HG03175 (cell line): ENCODE measurements around the gene PTPRT.

ENCODE experiments used
- ATAC-seq: cut with Tn5 transposase; IDR thresholded peaks from one replicate; pipeline ENCODE4 v1.9.1; 2021; ENCODE audit warnings: mild to moderate bottlenecking, moderate library complexity; ENCODE audit not compliant: unreplicated experiment

The PTPRT gene

DNA sequence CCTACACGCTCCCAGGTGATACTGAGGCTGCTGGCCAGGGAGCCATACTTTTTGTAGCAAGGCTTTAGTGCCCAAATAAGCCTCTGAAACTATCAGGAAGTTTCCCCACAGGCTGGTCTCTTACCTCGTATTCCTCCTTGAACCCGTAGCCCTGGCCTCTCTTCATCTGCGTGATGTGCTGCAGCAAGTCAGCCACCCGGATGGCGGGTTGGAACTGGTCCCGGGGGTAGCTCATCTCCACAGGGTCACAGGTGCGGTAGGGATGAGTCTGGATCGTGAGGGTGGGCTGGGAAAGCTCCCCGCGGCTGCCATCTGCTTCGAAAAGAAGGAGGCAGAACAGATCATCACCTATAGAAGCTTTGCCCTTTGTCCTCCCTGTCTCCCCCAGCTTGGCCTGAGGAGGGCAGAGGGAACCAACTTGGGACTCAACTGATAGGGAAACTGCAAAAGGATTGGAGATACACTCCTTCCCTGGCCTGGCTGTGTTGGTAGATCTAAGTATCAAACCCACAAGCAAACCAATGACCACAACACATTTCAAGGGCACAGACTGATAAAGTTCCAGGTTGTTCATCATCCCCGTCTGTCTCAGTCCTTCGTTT lies 1028.4 kb downstream of the PTPRT start:
- ATAC-seq = no peak

DNA sequence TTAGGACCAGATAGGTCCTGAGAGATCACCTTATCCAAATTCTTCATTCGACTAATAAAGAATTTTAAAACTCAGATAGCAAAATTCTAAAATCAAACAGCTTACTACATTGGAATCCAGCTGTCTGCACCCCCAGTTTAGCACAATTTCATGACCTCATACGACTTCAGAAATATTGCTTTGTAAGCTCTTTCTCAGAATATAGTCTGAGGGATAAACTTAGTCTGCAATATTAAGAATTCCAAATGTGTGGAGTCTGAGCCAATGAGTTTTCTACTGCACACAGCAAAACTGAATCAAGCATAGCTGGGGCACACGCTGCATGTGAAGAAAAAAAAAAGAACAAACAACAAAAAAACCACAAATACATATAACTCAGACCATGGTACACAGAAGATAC lies 1029.9 kb downstream of the PTPRT start:
- no peak for ATAC-seq

GRCh38 chr20:42158272-42158671 lies 1031.4 kb downstream of the PTPRT start:
- ATAC-seq = no peak

GRCh38 chr20:42155586-42155985 lies 1034.1 kb downstream of the PTPRT start:
- no peak for ATAC-seq

DNA sequence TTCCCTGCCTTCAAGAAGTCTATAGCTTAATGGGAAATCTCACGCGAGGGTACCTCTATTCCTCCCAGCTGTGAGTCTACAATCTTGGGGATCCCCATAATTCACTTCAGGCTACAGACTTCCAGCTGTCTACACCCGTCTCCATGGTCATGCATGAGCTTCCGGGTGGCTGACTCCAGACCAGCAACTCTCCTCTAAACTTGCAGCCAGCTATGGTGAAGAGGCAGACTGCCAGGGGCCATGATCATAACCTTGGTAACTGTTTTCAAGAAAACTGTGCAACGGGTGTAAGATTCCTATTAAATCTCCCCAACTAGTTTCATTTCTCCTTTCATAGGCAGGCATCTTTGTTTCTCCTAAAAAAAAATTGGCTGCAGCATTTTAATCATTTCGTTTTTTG lies 1037.1 kb downstream of the PTPRT start:
- no peak for ATAC-seq

GRCh38 chr20:42150230-42150629 lies 1039.5 kb downstream of the PTPRT start:
- no peak for ATAC-seq

DNA sequence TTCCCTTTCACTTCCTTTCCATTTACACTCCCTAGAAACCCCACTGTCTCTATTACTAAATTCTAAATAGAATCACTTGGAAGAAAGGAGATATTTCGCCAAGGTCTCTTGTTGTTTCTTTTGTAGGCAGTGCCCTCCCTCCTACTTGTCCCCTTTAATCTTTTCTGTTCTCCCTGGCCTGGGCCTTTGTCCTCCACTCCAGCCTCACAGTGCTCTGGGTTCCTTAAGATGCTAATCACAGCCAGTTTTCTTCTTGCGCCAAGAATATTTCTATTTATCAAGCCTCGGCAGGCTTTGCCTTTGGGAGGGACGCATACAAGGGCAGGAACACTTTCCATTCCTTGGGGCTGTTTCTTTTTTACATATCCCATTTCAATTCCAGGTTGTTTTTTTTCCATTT lies 1051.0 kb downstream of the PTPRT start:
- no peak for ATAC-seq

GRCh38 chr20:42134265-42135098 lies 1055.2 kb downstream of the PTPRT start:
- ATAC-seq = no peak

- no peak for ATAC-seq
Observed at GRCh38 chr20:42130810-42131596, 1058.7 kb downstream of the PTPRT start.

DNA sequence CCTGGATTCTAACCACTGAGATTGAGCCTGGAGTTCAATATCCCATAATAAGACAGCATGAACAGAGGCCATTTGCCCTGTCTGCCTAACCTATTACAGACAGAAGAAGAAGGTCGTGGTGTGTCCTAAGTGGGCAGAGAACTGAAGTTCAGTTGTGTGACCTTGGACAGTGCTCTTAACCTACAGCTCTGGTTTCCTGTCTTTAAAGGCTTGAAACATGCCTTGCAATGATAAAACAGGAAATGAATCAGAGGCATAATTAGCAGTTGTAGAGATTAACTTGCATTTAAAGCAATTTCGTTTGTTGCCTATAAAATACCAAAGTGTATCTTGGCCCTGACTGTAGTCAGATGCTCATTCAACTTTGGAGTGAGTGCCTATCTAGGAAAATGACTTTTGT lies 1064.3 kb downstream of the PTPRT start:
- no peak for ATAC-seq

- ATAC-seq = no peak
Observed at GRCh38 chr20:42123981-42124473, 1065.7 kb downstream of the PTPRT start.

DNA sequence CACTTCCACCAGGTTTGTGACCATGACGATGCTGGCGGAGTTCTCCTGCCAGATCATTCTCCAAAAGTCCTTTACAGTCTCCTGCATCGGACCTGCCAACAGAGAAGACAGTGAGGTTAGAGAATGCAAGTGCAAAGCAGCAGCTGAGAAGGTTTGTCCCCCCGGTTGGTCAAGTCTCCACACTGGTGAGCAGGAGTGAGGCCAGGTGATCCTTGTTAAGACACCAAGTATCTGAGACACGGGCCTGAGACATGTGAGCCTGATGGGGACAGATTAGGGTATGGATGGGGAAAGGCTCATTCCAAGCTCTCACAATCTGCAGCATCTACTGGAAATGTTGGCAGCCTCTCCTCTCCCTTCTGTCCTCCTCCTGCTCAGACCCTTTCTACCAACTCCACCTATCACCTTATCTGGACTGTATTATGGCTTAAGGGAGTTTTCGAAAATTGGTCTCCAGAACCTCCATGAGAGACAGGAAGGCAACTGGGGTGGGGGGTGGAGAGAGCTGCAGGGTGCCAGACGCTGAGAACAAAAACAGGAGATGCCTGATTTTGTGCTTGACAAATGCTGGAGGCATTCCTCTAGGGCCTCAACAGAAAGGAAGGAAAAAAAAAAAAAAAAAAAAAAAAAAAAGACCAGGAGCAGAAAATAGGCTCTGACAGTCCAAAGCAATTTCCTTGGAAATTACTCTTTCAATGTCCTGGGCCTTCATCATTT lies 1071.1 kb downstream of the PTPRT start:
- ATAC-seq = no peak

GRCh38 chr20:42118001-42118400 lies 1071.7 kb downstream of the PTPRT start:
- no peak for ATAC-seq

DNA sequence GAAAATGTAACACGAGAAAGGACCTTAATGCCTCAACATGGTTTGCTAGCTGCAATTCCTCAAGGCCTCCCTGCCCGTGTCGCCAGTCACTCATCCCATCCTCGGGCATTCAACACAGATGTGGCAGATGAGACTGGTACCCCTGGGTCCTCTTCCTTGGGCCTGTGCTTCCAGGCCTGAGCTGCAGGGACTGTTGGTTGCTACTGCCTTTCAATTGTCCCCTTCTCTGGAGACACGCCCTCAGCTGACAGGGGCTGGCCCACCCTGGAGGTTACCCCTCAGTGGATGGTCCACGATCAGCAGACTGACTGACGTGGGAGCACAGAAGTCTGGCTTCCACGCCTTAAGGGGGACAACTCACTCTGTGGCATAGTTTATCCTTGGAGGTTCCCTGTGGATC lies 1076.5 kb downstream of the PTPRT start:
- ATAC-seq = no peak

GRCh38 chr20:42112161-42112560 lies 1077.5 kb downstream of the PTPRT start:
- ATAC-seq = no peak

DNA sequence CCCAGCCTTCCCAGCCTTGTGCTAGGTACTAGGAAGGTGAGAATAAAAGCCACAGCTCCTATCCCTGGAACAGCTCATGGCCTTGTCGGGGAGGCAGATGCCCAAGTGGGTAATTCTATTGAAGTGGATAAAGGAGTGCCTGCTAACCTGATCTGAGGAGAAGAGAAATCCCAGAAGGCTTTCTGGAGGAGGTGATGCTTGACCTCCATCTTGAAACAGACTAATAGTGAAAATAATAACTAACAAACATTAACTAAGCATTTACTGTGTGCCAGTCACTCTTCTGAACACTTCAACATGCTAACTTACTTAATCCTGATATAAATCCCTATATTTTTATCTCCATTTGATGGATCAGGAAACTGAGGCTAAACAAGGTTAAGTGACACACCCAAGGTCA lies 1078.4 kb downstream of the PTPRT start:
- ATAC-seq = no peak

DNA sequence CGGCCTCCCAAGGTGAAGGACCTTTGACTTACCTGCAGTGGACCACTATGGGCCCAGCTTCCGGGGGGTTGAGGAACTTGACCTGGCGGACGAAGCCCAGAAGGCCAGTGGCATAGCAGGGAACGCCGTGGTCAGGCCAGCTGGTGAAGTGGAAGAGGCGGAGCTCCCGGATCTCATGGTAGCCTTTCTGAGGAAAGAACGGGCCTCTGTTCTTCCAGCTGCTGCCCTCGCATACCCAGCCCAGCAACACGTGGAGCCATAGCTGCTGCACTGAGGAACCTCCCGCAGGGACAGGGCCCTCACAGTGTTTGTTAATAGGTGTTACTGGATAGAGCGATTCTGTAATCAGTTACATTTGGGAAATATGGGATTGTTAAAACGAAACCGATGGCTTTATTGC lies 1079.4 kb downstream of the PTPRT start:
- no peak for ATAC-seq

DNA sequence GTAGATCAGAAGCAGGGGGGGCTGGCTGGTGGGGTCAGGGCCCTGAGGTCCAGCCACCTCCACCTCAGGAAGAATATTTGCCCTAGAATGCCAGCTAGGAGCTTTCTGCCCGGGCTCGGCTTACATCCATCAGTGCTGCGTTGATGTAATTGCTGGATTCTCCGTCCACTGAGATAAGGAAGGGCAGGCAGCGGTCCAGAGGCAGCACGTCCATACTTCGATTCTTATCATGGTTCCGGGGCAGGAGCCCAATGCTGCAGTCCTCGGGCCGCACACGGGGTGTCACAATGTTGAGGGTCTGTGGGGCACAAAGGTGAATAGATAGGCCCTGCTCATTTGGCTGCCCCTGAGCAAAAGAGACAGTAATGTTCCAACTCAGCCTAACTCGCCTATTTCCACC lies 1087.7 kb downstream of the PTPRT start:
- no peak for ATAC-seq

GRCh38 chr20:42100137-42100704 lies 1089.5 kb downstream of the PTPRT start:
- ATAC-seq = no peak

DNA sequence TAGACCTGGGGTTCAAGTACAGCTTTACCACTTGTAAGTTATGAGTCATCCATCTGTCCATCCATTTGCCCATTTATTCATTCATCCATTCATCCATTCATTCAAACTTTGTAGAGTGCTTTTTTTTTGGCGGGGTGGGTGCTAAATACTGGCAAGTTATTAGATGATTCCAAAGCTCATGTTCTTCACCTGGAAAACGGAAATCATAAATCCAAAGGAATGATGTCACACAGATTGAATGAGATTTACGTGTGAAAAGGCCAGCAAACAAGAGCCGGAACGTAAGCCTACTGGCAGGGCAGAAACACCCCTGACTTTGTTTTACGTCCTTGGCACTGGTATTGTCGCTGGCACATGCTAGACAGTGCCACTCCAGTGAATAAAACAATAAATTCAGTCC lies 1090.6 kb downstream of the PTPRT start:
- ATAC-seq = no peak

DNA sequence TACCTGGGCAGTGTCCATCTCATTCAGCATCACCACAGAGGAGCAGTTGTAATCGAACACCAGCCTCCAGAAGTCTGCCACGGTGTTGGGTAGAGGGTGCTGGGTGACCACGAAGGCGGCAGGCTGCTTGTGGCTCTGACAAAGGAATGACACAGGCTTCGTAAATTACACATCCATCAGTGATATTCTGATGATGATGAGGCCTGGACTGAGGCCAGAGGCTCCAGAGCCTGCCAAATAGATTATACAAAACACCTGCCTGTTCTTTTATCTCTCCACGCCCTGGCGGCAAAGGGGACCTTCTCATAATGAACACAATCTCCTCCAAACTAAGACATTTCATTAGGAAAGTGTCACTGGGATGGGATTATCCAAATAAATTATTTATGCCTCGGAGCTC lies 1091.3 kb downstream of the PTPRT start:
- ATAC-seq = no peak
